Activated gamma-delta T cell (primary cell): ENCODE results near the gene NCAM2.
"Not testable (repeated sequence)": the region's sequence is repeated elsewhere in the genome, so short reads cannot be mapped to it uniquely, and the experiment has no call there.

Experiments used
- DNase-seq: peaks from one replicate; lab custom pipeline; 2025; lab: John Stamatoyannopoulos, UW

The NCAM2 gene

GRCh38 chr21:21103692-21104091, 105.5 kb downstream of the NCAM2 start:
- DNase-seq: no peak

GRCh38 chr21:21109736-21110135, 111.5 kb downstream of the NCAM2 start:
- DNase-seq: no peak

- no peak for DNase-seq
These were observed 113.2 kb downstream of the NCAM2 start for GRCh38 chr21:21111309-21111920.

GRCh38 chr21:21114461-21114860, 116.3 kb downstream of the NCAM2 start:
- no peak for DNase-seq

DNA sequence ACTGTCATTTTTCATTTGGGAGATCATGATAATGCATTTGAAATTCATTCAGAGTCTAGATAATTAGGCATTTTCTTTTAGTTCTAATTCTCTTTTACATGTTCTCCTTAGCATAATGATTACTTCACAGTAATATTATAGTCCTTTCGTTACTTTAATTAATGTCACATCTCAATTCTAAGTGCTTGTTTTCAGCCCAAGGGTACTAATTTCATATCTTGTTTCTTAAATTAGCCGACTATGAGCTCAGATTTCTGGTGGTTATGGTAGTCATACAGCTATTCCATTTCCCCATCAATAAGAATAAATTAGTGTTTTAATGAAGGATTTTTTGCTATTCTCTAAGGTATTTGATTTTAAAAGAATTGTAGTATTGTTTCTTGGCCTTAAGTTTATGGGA, 120.9 kb downstream of the NCAM2 start:
- DNase-seq: no peak

GRCh38 chr21:21122680-21123079, 124.5 kb downstream of the NCAM2 start:
- no peak for DNase-seq

- no peak for DNase-seq
These were observed 134.2 kb downstream of the NCAM2 start for GRCh38 chr21:21132390-21132789.

GRCh38 chr21:21137986-21138385, 139.8 kb downstream of the NCAM2 start:
- no peak for DNase-seq

DNA sequence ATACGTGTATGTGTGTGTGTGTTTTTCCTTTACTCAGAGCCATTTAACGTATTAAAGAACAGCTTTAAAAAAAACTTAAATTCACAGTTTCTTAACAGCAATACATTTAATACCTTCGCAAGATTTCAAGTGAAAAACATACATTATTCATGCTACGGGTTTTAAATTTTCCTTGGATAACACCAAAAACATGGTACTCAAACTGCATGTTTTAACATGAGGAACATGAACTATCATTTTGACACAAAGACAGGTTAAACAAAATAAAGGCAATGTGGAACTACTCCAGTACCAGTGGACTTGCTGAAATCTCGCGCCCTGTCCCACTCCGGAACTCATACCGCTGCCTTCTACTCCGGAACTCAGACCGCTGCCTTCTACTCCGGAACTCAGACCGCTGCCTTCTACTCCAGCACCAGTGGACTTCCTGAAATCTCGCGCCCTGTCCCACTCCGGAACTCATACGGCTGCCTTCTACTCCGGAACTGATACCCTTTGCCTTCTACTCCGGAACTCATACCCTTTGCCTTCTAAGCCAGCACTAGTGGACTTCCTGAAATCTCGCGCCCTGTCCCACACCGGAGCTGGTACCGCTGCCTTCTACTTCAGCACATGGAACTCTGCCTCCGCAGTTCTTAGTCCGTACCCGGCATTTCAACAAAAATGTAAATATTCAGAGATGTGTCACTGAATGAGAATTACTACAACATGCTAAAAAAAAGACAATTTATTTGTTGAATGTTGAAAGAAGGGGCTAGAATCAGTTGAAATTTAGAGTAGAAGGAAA, 148.6 kb downstream of the NCAM2 start:
- DNase-seq: no peak

DNA sequence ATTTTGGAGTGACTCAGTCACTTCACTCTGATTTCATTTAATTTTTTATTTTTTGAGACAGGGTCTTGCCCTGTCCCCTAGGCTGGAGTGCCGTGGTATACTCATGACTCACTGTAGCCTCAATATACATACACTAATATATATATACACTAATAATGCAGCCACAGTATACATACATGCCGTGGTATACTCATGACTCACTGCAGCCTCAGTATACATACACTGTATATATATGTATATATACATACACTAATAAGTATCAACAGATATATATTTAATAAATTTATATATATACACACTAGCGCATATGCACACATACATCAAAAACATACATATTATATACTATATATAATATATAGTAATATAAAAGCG, 149.2 kb downstream of the NCAM2 start:
- no peak for DNase-seq

DNA sequence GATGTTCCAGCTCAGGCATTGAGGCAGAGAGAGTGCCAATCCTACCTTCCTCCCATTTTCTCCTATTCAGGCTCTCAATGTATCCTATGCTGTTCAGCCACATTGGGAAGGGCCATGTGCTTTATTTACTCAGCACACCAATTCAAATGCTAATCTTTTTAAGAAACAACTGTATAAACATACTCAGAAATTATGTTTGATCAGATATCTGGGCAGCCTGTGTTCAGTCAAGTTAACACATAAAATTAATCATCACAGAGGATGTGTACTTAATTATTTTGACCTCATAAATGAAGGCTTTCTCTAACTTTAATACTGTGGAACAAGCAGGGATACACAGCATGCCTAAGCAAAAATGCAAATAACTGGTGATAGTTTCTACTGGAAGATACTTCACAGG, 149.8 kb downstream of the NCAM2 start:
- DNase-seq: no peak

- DNase-seq: no peak
These were observed 150.3 kb downstream of the NCAM2 start for GRCh38 chr21:21148514-21148913.

- DNase-seq: not testable (repeated sequence)
These were observed 151.2 kb downstream of the NCAM2 start for GRCh38 chr21:21149445-21149844.

- no peak for DNase-seq
These were observed 153.0 kb downstream of the NCAM2 start for GRCh38 chr21:21151231-21151630.

DNA sequence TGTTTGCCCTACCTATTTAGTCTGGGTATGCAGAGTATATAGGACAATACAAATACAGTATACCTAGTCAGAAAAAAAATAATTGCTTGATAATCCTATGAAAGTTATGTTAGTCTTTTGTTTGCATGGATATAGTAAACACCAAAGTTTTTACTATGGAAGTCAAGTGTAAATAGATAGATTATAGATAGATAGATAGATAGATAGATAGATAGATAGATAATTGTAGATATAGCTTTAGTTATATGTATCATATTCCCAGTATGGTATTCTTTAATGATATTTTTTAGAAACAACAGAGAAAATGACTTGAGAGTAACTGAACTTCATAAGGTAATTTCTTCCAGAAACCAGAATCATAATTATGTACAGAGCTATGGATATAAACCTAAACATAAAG, 158.2 kb downstream of the NCAM2 start:
- DNase-seq: no peak

DNA sequence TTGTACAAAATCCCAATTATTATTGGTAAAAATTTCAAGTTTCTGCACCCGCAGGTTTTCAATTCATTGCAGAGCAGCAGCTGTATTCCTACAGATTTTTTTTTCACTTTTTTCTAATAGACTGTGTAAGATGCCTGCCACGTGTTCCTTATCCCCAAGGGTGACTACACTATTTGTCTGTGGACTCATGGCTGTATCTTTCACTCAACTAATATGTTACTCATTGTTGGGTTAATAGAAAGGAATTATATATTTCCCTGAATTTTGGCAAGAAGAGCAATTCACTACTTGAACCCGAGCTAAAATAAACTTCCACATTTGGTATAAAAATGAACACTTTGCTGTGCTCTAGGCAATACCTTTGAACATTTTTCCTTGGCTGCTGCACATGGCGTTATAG, 158.7 kb downstream of the NCAM2 start:
- no peak for DNase-seq

DNA sequence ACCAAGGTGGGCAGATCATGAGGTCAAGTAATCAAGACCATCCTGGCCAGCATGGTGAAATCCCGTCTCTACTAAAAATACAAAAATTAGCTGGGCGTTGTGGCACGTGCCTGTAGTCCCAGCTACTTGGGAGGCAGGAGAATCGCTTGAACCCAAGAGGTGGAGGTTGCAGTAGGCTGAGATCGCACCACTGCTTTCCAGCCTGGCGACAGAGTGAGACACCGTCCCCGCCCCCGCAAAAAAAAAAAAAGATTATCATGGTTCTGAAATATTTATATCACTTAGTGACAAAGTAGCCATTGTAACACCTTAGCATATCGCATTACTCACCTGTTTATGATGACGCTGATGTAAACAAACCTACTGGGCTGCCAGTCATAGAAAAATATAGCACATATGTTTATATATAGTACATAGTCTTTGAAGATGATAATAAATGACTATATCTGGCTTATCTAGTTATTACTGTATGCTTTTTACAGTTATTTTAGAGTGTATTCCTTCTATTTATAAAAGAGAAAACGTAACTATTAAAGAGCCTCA, 160.2 kb downstream of the NCAM2 start:
- DNase-seq: no peak

DNA sequence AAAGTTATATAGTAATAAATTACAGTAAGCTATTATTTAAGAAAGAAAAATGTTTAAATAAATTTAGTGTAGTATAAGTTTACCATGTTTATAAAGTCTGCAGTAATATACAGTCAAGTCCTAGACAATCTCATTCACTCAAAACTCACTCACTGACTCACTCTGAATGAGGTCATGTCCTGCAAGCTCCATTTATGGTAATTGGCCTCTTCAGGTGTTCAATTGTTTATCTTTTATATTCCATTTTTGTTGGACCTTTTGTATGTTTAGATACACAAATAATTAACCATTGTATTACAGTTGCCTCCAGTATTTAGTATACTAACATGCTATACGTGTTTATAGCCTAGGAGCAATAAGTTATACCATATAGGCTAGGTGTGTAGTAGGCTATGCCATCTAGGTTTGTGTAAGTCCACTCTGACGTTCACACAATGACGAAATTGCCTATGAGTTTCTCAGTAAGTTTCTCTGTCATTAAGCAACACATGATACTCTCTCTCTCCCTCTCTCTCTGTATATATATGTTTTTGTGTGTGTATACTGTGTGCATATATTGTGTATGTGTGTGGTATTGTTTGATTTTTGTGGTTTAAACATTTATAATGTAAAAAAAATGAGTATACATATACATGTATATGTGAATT, 161.2 kb downstream of the NCAM2 start:
- no peak for DNase-seq

GRCh38 chr21:21162786-21163185, 164.6 kb downstream of the NCAM2 start:
- DNase-seq: no peak

GRCh38 chr21:21163904-21164303, 165.7 kb downstream of the NCAM2 start:
- DNase-seq: no peak

- no peak for DNase-seq
These were observed 166.9 kb downstream of the NCAM2 start for GRCh38 chr21:21165063-21165645.

GRCh38 chr21:21174676-21175075, 176.5 kb downstream of the NCAM2 start:
- DNase-seq: no peak
